H4 (cell line): ENCODE data around the gene HPCAL1. TPM values are rescaled to one million over a fixed set of nuclear protein-coding genes. Genes with fewer than 3 reads are reported as not detected.
"Not testable (repeated sequence)": the region's sequence is repeated elsewhere in the genome, so short reads cannot be mapped to it uniquely, and the experiment has no call there.

ENCODE experiments used
- DNase-seq: peaks from one replicate; pipeline ENCODE4 v3.0.0-alpha.2; 2015; ENCODE audit warnings: low spot score
- total RNA-seq: library from RNA; depleted of rRNA; stranded (reverse); fragments of >200 nt; shearing (Covaris generic); gene quantifications from 2 replicates; pipeline ENCODE4 v1.2.3, GENCODE V29; 2014

HPCAL1 gene
- total RNA-seq, 1 experiment from 2014 or later: 50.8 TPM

- DNase-seq: not testable (repeated sequence)
Observed at GRCh38 chr2:10457195-10457594, 154.5 kb downstream of the HPCAL1 start.

GRCh38 chr2:10457846-10458598 lies 155.3 kb downstream of the HPCAL1 start:
- DNase-seq: no peak

- DNase-seq: no peak
Observed at GRCh38 chr2:10460366-10460796, 157.7 kb downstream of the HPCAL1 start.

GRCh38 chr2:10462178-10463083 lies 159.7 kb downstream of the HPCAL1 start:
- DNase-seq: no peak

GRCh38 chr2:10465910-10466309 lies 163.2 kb downstream of the HPCAL1 start:
- no peak for DNase-seq

- no peak for DNase-seq
Observed at GRCh38 chr2:10466801-10467200, 164.1 kb downstream of the HPCAL1 start.

DNA sequence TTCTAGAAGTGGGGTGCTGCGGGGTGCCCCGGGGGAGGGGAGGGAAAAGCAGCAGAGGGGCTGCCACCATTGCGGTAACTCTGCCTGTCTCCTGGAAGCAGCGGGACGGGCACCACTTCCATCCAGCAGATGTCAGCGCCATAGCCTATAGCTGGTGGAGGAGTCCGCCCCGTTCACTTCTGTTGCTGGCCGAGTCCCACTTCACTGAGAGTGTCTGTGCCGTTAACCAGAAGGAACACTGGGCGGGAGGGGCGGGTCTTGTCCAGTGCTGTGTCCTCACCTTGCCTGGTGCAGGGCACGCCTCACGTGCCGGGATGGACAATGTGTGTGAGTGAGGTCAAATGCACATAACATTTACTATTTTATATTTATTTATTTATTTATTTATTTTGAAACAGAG lies 164.7 kb downstream of the HPCAL1 start:
- no peak for DNase-seq

DNA sequence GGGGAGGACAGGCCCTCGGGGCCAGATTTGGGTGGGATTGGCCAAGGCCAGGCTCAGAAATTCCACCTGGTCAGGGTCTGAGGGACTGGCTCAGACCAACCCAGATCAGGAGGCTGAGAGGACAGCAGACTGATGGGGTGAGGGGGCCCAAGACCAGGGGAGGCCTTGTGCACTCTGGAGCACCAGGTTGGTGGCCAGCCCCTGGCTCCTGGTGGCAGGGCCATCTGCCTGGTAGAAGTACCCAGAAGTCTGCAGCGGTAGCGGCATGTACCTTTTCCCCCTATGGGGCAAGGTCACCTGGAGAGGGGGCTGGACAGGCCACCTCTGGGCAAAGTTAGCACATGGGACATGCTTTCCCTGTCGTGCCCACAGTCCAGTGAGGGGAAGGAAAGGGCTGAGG lies 166.6 kb downstream of the HPCAL1 start:
- no peak for DNase-seq

- DNase-seq: no peak
Observed at GRCh38 chr2:10469955-10470608, 167.4 kb downstream of the HPCAL1 start.

DNA sequence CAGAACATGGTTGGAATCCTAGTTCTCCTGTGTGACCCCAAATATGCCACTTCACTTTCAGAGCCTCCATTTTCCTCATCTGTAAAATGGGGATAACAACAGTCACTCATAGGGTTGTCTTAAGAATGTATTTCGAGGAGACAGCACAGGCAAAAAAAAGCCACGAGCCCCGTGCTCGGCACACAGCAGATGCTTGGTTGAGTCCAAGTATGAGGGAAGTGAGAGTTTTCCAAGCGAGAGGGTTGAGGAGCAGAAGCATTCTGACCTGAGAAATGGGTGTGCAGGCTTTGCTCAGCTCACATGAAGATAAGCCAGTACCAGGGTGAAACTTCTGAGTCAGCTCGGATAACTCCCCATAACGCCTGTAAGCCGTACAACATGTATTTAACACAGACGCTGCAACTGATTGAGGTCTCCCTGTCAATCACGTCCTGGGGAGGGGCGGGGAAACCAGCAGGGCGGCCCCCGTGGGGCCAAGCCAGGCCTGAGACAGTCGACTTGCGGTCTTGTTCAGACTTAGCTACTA lies 168.4 kb downstream of the HPCAL1 start:
- no peak for DNase-seq

DNA sequence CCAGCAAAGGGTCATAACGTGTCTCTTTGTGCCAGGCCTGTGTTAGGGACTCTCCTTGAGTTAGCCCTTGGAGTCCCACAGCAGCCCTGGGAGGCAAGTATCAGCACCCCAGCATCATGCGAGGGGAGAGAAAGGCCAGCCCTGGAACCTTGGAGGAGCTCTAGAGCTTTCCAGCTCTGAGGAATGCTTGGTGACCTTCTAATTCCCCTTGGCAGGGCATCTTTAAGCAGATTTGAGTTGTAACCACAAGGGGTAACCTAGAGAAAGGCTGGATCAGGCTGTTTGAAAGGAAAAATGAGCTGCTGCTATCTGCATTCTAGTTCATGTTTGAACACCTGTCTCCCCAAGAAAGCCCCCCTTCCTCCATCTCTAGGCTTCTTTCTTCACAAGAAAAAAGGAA lies 169.3 kb downstream of the HPCAL1 start:
- DNase-seq: no peak

- DNase-seq: no peak
Observed at GRCh38 chr2:10473121-10473756, 170.5 kb downstream of the HPCAL1 start.

DNA sequence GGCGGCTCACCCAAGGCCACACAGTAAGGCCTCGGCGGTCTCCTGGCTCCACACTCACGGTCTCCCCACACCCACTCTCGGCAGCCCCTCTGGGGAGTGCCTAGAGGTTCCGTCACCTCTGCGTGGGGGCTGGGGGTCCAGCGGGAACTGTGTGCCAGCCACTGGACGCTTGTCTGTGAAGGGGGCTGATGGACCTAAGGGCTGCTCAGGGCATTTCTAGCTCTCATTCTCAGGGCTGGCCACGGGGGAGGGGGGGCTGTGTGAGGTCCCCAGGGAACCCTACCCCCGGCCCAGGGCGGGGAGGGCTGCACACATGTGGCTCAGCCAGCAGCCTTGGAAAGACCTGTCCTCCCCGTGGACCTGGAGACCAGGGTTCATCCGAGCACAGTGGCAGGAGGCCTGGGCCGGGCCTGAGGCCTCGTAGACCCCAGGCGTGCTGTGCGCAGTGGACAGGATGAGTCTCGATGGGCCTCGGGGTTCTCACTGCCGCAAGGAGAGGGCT lies 172.6 kb downstream of the HPCAL1 start:
- no peak for DNase-seq

- DNase-seq: no peak
Observed at GRCh38 chr2:10475811-10476660, 173.3 kb downstream of the HPCAL1 start.

DNA sequence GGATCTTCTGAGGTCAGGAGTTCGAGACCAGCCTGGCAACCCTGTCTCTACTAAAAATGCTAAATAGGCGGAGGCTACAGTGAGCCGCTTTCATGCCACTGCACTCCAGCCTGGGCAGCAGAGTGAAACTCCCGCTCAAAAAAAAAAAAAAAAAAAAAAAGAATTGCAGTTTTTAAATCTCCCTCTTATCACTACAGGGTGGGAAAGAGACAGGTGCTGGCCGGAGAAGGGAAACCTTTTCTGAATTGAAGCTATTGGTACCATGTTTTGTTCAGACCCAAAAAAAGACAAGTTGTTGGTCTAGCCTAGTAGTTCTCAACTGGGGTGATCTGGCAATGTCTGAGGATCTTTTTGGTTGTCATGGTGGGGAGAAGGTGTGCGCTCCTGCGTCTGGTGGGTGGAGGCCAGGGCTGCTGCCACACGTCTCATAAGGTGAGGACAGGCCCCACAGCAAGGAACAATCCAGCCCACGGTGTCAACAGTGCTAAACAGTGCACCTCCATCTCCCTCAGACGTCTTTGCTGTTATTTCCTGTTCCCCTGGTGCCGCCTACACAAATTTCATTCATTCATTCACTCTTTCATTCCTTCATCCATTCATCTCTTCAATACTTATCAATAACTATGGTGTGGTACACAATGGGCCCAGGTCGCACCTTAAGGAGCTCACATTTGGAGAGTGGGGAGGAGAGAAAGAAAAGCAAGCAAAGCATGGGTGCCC lies 174.2 kb downstream of the HPCAL1 start:
- DNase-seq: no peak
